Occipital lobe (tissue), 2 donors: ENCODE data around the gene COL4A1. TPM values are rescaled to one million over a fixed set of nuclear protein-coding genes. Genes with fewer than 3 reads are reported as not detected.

Source experiments
- small RNA-seq: library from RNA; depleted of rRNA; stranded (forward); fragments of <200 nt; gene quantifications from one replicate; pipeline ENCODE3, GENCODE V24; 2014
- total RNA-seq: library from RNA; depleted of rRNA; stranded (reverse); fragments of >200 nt; gene quantifications from one replicate; pipeline ENCODE4 v1.2.3, GENCODE V29; 2014

The COL4A1 gene
- total RNA-seq, 1 donor from 2014 or later, result 67.8 TPM

Small RNA genes lying within 50 kb of the gene (small RNA-seq; reads per million reads assigned to genes)
- gene MIR8073, result not detected

Other genes with a start within 250 kb of the COL4A1 start
- 56.8 TPM for gene COL4A2, start 127 bp upstream of the COL4A1 start, total RNA-seq